Vagina (tissue), 2 donors: ENCODE results near the gene TM9SF2.

Experiments used
- POLR2A ChIP-seq, 2 donors: fragments of 450-650 bp; IDR thresholded peaks; one replicate each; pipeline ENCODE4 v1.6.1; 2017; ENCODE audit warnings: antibody characterized with exemption in 2 of 2, mild to moderate bottlenecking in 2 of 2, moderate library complexity in 2 of 2
- POLR2AphosphoS5 ChIP-seq, 2 donors: sonication (generic); formaldehyde crosslinking; IDR thresholded peaks; one replicate each; pipeline ENCODE4 v1.9.0; 2017; ENCODE audit warnings: antibody characterized with exemption in 2 of 2, mild to moderate bottlenecking in 2 of 2, low read depth in 1 of 2; ENCODE audit not compliant: insufficient read depth in 1 of 2
- TF ChIP-seq, protein P1 (sequence below), 3 experiments: fragments of 450-650 bp in 2 of 3; fragments of 200-600 bp in 1 of 3; sonication (generic) in 1 of 3; IDR thresholded peaks; one replicate each; pipeline ENCODE4 v1.5.1; 2017 to 2019; ENCODE audit warnings: antibody characterized with exemption in 3 of 3, mild to moderate bottlenecking in 2 of 3, moderate library complexity in 2 of 3

DNA sequence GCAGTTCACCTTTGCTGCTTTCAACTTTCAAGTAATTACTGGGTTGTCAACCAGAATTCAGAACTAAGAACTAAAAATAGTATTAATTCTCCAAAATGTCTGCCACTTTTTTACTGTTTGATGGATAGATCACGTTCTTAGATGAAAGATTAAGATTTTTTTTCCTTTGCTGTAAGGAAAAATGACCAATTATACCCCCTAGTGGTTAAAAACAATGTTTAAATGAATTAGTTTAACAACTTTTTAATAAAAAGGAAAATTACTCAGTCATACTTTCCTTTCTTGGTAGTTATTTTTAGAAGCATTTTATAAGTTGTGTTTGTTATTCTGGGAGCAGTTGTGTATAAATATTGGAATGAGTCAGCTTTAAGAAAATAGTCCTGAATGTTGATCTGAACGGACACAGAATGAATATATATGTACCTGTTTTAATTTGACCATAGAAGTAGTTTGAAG, 4.6 kb downstream of the TM9SF2 start:
- TF ChIP-seq, protein P1, sequence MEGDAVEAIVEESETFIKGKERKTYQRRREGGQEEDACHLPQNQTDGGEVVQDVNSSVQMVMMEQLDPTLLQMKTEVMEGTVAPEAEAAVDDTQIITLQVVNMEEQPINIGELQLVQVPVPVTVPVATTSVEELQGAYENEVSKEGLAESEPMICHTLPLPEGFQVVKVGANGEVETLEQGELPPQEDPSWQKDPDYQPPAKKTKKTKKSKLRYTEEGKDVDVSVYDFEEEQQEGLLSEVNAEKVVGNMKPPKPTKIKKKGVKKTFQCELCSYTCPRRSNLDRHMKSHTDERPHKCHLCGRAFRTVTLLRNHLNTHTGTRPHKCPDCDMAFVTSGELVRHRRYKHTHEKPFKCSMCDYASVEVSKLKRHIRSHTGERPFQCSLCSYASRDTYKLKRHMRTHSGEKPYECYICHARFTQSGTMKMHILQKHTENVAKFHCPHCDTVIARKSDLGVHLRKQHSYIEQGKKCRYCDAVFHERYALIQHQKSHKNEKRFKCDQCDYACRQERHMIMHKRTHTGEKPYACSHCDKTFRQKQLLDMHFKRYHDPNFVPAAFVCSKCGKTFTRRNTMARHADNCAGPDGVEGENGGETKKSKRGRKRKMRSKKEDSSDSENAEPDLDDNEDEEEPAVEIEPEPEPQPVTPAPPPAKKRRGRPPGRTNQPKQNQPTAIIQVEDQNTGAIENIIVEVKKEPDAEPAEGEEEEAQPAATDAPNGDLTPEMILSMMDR (IDR thresholded peaks at IDR 0.05), result no peak
- TF ChIP-seq POLR2A (IDR thresholded peaks at IDR 0.05) (no peak), POLR2AphosphoS5 (IDR thresholded peaks at IDR 0.05; ENCODE audit: insufficient read depth in 1 of 2, low read depth in 1 of 2) (no peak)
